Glutamatergic neuron (in vitro differentiated cells): ENCODE data around the gene STX16. TPM values are rescaled to one million over a fixed set of nuclear protein-coding genes. Genes with fewer than 3 reads are reported as not detected.

Source experiments
- DNase-seq: peaks from one replicate; pipeline ENCODE4 v3.0.0; 2022
- H3K27ac Mint-ChIP-seq: one replicate; pipeline ENCODE4 v1.8.0; 2020; ENCODE audit warnings: mild to moderate bottlenecking, mixed read lengths, inconsistent platforms; ENCODE audit not compliant: unreplicated experiment
- H3K27me3 Mint-ChIP-seq: one replicate; pipeline ENCODE4 v1.8.0; 2020; ENCODE audit warnings: mild to moderate bottlenecking, moderate library complexity, mixed read lengths, inconsistent platforms; ENCODE audit not compliant: unreplicated experiment
- H3K36me3 Mint-ChIP-seq: one replicate; pipeline ENCODE4 v1.8.0; 2020; ENCODE audit warnings: mild to moderate bottlenecking, mixed read lengths, inconsistent platforms; ENCODE audit not compliant: unreplicated experiment
- H3K4me1 Mint-ChIP-seq: one replicate; pipeline ENCODE4 v1.8.0; 2020; ENCODE audit warnings: mild to moderate bottlenecking, low read depth, mixed read lengths, inconsistent platforms; ENCODE audit not compliant: unreplicated experiment
- H3K4me3 Mint-ChIP-seq: one replicate; pipeline ENCODE4 v1.8.0; 2020; ENCODE audit warnings: mild to moderate bottlenecking, mixed read lengths, inconsistent platforms; ENCODE audit not compliant: unreplicated experiment
- H3K9me3 Mint-ChIP-seq: one replicate; pipeline ENCODE4 v1.8.0; 2020; ENCODE audit warnings: mild to moderate bottlenecking, moderate library complexity, mixed read lengths, inconsistent platforms; ENCODE audit not compliant: unreplicated experiment
- CTCF ChIP-seq: fragments of 200-600 bp; sonication (generic); IDR thresholded peaks from one replicate; pipeline ENCODE4 v1.5.0; 2021; ENCODE audit not compliant: partially characterized antibody, unreplicated experiment
- total RNA-seq: library from RNA; stranded (reverse); fragmentation: NEBNext Ultra II Directional; extraction: Animal tissue kit (Norgen Biotek cat#: 25700); gene quantifications from one replicate; pipeline ENCODE4 v1.2.1, GENCODE V29; 2021; ENCODE audit not compliant: unreplicated experiment

Gene STX16
- total RNA-seq, 1 donor from 2014 or later = 71.2 TPM

GRCh38 chr20:58649288-58650180, 1.5 kb upstream of the STX16 start:
- no peaks in the 10 kb centered on the region for H3K36me3 Mint-ChIP-seq

GRCh38 chr20:58650181-58650775, 805 bp upstream of the STX16 start:
- H3K9me3 Mint-ChIP-seq = peaks cover 5% of the 10 kb centered on the region
- no peaks in the 10 kb centered on the region for H3K36me3 Mint-ChIP-seq
- no peak for TF ChIP-seq CTCF
- H3K4me3 Mint-ChIP-seq = peak overlapping the region; percentile 99
- DNase-seq = peak; percentile 31
- peaks cover 15% of the 10 kb centered on the region for H3K4me1 Mint-ChIP-seq
- H3K27me3 Mint-ChIP-seq = peaks cover 2% of the 10 kb centered on the region
- H3K27ac Mint-ChIP-seq = no peak overlapping the region

More at GRCh38 chr20:58649288-58650180, 1.5 kb upstream of the STX16 start:
- H3K4me3 Mint-ChIP-seq = peak overlapping the region; percentile 83
- no peak overlapping the region for H3K27ac Mint-ChIP-seq
- no peak for TF ChIP-seq CTCF
- peaks cover 5% of the 10 kb centered on the region for H3K9me3 Mint-ChIP-seq
- peaks cover 14% of the 10 kb centered on the region for H3K4me1 Mint-ChIP-seq
- DNase-seq = peak; percentile 55
- H3K27me3 Mint-ChIP-seq = peaks cover 2% of the 10 kb centered on the region

GRCh38 chr20:58651559-58651945, 469 bp downstream of the STX16 start:
- peak overlapping the region; percentile 98 for H3K27ac Mint-ChIP-seq
- peaks cover 24% of the 10 kb centered on the region for H3K4me1 Mint-ChIP-seq
- peaks cover 5% of the 10 kb centered on the region for H3K9me3 Mint-ChIP-seq
- DNase-seq = no peak
- H3K36me3 Mint-ChIP-seq = no peaks in the 10 kb centered on the region
- H3K27me3 Mint-ChIP-seq = peaks cover 2% of the 10 kb centered on the region
- peak overlapping the region; percentile 99 for H3K4me3 Mint-ChIP-seq
- no peak for TF ChIP-seq CTCF

- peaks cover 5% of the 10 kb centered on the region for H3K9me3 Mint-ChIP-seq
- no peak for DNase-seq
- no peak for TF ChIP-seq CTCF
- H3K27me3 Mint-ChIP-seq = peaks cover 2% of the 10 kb centered on the region
- peaks cover 24% of the 10 kb centered on the region for H3K4me1 Mint-ChIP-seq
- peak overlapping the region; percentile 99 for H3K4me3 Mint-ChIP-seq
- no peaks in the 10 kb centered on the region for H3K36me3 Mint-ChIP-seq
- peak overlapping the region; percentile 98 for H3K27ac Mint-ChIP-seq
Measured at GRCh38 chr20:58651946-58652605, 993 bp downstream of the STX16 start.
